B cell (primary cell): ENCODE data around the gene ASPHD1.

Experiments used
- EZH2 ChIP-seq: IDR thresholded peaks from 2 replicates; pipeline ENCODE4 v1.6.1; 2012; ENCODE audit warnings: borderline replicate concordance, low read depth, mild to moderate bottlenecking, moderate library complexity, low read length; ENCODE audit not compliant: insufficient read depth, poor library complexity, severe bottlenecking
- TF ChIP-seq, protein P1 (sequence below): fragments of 200-600 bp; IDR thresholded peaks from one replicate; pipeline ENCODE4 v1.8.0; 2022; ENCODE audit warnings: antibody characterized with exemption, mild to moderate bottlenecking

- TF ChIP-seq, protein P1, sequence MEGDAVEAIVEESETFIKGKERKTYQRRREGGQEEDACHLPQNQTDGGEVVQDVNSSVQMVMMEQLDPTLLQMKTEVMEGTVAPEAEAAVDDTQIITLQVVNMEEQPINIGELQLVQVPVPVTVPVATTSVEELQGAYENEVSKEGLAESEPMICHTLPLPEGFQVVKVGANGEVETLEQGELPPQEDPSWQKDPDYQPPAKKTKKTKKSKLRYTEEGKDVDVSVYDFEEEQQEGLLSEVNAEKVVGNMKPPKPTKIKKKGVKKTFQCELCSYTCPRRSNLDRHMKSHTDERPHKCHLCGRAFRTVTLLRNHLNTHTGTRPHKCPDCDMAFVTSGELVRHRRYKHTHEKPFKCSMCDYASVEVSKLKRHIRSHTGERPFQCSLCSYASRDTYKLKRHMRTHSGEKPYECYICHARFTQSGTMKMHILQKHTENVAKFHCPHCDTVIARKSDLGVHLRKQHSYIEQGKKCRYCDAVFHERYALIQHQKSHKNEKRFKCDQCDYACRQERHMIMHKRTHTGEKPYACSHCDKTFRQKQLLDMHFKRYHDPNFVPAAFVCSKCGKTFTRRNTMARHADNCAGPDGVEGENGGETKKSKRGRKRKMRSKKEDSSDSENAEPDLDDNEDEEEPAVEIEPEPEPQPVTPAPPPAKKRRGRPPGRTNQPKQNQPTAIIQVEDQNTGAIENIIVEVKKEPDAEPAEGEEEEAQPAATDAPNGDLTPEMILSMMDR, result no peak
- TF ChIP-seq EZH2, result no peak
Observed at GRCh38 chr16:29947897-29948296, 47.6 kb downstream of the ASPHD1 start.
